GM10248 (cell line): ENCODE data around the gene CCDC3.

Experiments
- CTCF ChIA-PET: fragments of 300-600 bp; sonication (Branson Sonifier 250); formaldehyde crosslinking; extraction: SDS; loops from one replicate; lab custom pipeline; 2021; ENCODE audit warnings: antibody characterized with exemption; lab: Yijun Ruan, JAX
- POLR2A ChIA-PET: fragments of 350-650 bp; sonication (Branson Sonifier 250); formaldehyde crosslinking; extraction: SDS; loops from one replicate; lab custom pipeline; 2020; ENCODE audit warnings: antibody characterized with exemption; lab: Yijun Ruan, JAX
- DNase-seq: peaks from one replicate; pipeline ENCODE4 v3.0.0; 2012; ENCODE audit errors: extremely low spot score
- TF ChIP-seq, protein P1 (sequence below): IDR thresholded peaks from 2 replicates; pipeline ENCODE4 v1.5.1; 2012; ENCODE audit warnings: mild to moderate bottlenecking, low read depth; ENCODE audit errors: extremely low read depth, missing control alignments, control extremely low read depth

The CCDC3 gene

DNA sequence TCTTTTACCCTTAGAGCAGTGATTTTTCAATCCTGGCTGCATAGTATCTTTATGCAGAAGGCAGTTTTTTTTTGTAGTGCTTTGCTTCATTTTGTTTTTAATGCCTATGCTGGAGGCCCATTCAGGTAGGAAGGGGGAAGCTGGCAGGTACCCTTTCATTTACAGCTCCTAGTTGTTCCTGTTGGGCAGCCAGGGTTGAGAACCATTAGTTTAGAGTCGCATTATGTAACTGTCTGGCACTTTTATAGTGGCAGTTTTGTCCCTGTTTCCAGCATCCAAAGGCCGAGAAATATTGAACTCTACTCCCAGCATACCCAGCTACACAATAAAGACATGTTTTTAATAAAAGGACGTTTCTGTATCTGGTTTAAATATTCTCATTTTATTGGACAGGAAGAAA is 110.6 kb downstream of the CCDC3 start:
- DNase-seq = no peak
- ChIA-PET CTCF (interaction anchor here (3.2 kb wide), 1 partner anchor 11 kb away, joined by 23 read pairs; no protein-coding TSS in a partner anchor), POLR2A (no interaction called here)
- TF ChIP-seq, protein P1, sequence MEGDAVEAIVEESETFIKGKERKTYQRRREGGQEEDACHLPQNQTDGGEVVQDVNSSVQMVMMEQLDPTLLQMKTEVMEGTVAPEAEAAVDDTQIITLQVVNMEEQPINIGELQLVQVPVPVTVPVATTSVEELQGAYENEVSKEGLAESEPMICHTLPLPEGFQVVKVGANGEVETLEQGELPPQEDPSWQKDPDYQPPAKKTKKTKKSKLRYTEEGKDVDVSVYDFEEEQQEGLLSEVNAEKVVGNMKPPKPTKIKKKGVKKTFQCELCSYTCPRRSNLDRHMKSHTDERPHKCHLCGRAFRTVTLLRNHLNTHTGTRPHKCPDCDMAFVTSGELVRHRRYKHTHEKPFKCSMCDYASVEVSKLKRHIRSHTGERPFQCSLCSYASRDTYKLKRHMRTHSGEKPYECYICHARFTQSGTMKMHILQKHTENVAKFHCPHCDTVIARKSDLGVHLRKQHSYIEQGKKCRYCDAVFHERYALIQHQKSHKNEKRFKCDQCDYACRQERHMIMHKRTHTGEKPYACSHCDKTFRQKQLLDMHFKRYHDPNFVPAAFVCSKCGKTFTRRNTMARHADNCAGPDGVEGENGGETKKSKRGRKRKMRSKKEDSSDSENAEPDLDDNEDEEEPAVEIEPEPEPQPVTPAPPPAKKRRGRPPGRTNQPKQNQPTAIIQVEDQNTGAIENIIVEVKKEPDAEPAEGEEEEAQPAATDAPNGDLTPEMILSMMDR = no peak

DNA sequence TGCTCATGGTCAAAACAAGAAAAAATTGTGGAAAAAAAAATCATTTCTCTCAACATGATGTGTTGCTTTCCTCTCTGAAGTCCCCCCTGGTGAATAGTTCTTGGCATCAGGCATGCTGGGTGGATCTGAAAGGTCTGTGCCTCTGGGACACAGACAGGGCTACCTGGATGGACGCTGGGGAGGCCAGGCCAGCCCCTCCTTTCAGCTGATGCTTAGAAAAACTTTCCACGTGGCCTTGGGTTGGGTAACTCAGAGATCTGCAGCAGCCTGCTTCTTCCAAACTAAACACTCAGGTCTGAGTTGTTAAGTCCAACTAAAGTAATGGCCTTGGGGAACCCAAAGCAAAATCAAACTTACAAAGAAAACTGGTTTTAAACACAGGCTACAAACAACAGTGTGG is 113.0 kb downstream of the CCDC3 start:
- TF ChIP-seq, protein P1 = no peak
- ChIA-PET CTCF (interaction anchor here (1.3 to 3.4 kb wide), 3 partner anchors 12 to 19 kb away, joined by 3 to 12 read pairs (median 3); no protein-coding TSS in a partner anchor), POLR2A (no interaction called here)
- DNase-seq = no peak

DNA sequence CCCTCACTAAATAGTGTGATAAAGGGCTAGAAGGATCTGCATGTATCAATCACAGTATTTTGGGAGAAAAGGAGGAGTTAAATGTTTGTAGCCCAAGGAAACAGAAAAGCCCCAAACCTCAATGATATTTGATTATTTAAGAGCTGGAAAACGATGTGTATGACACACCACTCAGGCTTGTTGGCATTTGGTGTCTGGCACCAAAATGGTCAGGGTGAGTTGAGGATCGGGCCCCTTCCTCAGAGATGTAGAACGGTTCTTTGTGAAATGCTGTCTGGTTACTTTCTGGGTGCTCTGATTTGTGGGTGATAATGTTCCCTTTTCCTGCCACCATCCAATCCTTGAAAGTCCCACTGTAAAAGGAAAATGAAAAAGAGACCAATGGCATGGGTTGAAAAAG is 113.7 kb downstream of the CCDC3 start:
- TF ChIP-seq, protein P1 = no peak
- POLR2A ChIA-PET = no interaction called here
- no peak for DNase-seq
- CTCF ChIA-PET = interaction anchor here (1.3 to 3.4 kb wide), 3 partner anchors 11 to 18 kb away, joined by 3 to 12 read pairs (median 3); no protein-coding TSS in a partner anchor

DNA sequence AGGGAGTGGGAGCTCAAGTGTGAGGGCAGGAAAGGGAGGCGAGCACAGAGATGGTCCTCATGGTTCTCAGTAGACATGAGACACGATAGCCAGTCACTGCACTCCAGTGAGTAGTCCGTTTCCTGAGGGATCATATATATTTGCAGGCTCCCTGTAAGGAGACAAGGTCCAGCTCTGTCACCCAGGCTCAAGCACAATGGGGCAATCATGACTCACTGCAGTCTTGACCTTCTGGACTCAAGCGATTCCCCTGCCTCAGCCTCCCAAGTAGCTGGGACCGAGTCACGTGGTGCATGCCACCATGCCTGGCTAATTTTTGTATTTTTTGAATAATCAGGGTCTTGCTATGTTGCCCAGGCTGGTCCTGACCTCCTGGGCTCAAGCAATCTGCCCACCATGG is 116.7 kb downstream of the CCDC3 start:
- CTCF ChIA-PET = interaction anchor here (1.6 kb wide), 1 partner anchor 17 kb away, joined by 4 read pairs; no protein-coding TSS in a partner anchor
- POLR2A ChIA-PET = no interaction called here

DNA sequence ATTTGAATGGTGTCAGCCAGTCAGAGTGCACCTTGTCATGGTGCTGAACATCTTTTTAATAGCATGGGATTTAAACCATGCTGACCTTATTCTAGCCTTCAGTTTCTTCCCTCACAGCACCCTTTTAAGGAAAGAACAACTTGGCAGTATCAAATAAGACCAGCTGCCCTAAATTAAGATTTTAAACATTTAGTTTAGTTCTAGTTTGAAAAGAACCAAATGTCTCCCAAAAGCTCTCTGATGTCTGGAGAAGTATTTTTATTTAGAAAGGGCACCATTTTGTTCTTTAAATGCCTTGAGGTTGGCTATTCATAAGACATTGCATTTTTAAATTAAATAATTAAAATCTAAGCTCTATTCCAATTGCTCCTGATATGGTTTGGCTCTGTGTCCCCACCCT is 121.1 kb downstream of the CCDC3 start:
- CTCF ChIA-PET = interaction anchor here (1.4 to 2.6 kb wide), 2 partner anchors 10 to 21 kb away, joined by 3 to 6 read pairs; no protein-coding TSS in a partner anchor
- TF ChIP-seq, protein P1 = no peak
- DNase-seq = no peak
- POLR2A ChIA-PET = no interaction called here

More for the DNA sequence above, 116.7 kb downstream of the CCDC3 start:
- no peak for DNase-seq
- TF ChIP-seq, protein P1 = no peak

DNA sequence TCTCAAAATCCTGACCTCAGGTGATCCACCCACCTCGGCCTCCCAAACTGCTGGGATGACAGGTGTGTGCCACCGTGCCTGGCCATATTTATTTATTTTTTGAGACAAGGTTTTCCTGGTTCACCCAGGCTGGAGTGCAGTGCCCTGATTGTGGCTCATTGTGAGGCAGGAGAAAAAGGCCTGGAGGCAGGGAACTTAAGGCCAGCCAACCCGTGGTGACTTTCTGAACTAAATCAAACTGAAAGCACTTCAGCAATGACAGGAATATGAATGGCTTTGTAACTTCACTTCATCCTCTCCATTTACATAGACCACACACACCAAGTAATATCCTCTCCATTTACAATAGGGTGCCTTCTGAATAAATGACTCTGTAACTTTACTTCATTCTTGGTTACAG is 124.4 kb downstream of the CCDC3 start:
- CTCF ChIA-PET = interaction anchor here (1.2 kb wide), 1 partner anchor 9 kb away, joined by 3 read pairs; no protein-coding TSS in a partner anchor
- POLR2A ChIA-PET = no interaction called here
- DNase-seq = no peak
- TF ChIP-seq, protein P1 = no peak
